Measurements from ENCODE around the gene KCTD10.
"Not testable (repeated sequence)": the region's sequence is repeated elsewhere in the genome, so short reads cannot be mapped to it uniquely, and the experiment has no call there.

The KCTD10 gene

DNA sequence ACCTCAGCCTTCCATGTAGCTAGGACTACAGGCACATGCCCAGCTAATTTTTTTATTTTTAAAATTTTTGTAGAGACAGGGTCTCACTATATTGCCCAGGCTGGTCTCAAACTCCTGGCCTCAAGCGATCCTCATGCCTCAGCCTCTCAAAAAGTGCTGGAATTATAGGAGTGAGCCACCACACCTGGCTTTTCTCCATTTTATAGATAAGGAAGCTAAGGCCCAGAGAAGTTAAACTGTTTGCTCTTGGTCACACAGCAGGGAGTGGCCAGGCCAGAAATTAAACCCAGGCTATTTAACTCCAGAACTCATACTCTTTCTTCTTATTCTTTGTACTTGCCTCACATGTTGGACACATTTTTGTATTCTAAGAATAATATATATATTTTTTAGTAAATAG lies 16.8 kb upstream of the KCTD10 start:
- DNase-seq: no peak

DNA sequence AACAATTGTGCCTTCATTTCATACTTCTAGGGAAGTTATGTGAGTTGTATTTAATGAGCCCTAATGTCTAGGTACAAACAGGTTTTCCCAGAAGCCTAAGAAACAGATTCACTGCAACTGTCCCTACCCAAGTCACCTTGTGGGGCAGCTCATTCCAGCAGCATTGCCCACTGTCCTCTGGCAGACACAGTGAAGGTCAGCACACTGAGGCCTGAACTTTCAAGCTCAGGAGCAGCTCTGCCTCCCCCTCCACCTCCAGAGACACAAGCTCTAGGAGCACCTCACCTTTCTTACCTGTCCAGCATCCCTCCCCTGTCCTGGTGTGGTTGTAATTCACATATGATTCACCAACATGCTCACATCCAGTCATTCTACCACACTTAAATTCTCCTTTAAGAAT lies 16.0 kb upstream of the KCTD10 start:
- no peak for DNase-seq

- no peak for DNase-seq
These were observed 15.3 kb upstream of the KCTD10 start for GRCh38 chr12:109492371-109492770.

DNA sequence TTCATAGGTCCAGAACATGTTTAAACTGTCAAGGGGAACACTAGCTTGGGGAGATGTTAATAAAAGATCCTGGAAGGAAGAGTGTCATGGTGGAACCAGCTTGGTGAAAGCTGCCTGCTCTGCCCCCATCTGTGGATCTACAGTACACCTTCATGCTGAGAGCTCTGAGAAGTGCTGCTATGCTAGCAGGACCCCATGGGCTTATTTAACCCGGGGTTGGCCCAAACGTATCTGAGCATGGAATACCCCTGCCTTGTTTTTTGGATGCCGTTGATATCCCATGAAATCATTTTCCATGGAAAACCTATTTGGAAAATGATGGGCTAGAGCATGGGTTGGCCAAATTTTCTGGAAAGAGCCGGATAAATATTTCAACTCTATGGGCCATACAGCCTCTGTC lies 14.6 kb upstream of the KCTD10 start:
- no peak for DNase-seq

GRCh38 chr12:109489955-109490565 lies 13.0 kb upstream of the KCTD10 start:
- no peak for DNase-seq

GRCh38 chr12:109489016-109489954 lies 12.2 kb upstream of the KCTD10 start:
- no peak for DNase-seq

DNA sequence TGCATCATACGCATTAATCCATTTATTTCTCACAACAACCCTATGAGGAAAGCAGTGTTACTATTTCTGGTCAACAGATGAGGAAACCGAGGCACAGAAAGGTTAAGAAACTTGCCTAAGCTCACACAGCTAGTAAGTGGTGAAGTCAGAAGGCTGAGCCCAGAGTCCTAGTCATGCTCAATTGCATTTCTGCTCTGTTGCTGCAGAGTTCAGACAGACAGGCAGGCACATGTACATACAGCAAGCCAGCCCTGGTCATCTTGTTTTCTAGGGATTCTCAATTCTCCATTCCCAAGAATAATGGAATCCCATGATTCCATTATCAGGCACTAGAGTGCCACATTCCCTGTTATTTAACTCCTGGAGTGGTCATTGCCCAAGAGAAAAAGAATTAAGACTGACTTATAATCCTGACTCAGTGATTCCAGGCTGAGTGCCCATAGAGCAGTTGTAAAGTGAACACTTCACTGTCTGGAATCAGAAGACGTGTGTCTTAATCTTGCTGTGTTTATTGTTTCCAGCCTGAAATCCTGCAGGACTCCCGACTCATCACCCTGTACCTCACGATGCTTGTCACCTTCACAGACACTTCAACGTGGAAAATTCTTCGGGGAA lies 11.1 kb upstream of the KCTD10 start:
- no peak for DNase-seq

DNA sequence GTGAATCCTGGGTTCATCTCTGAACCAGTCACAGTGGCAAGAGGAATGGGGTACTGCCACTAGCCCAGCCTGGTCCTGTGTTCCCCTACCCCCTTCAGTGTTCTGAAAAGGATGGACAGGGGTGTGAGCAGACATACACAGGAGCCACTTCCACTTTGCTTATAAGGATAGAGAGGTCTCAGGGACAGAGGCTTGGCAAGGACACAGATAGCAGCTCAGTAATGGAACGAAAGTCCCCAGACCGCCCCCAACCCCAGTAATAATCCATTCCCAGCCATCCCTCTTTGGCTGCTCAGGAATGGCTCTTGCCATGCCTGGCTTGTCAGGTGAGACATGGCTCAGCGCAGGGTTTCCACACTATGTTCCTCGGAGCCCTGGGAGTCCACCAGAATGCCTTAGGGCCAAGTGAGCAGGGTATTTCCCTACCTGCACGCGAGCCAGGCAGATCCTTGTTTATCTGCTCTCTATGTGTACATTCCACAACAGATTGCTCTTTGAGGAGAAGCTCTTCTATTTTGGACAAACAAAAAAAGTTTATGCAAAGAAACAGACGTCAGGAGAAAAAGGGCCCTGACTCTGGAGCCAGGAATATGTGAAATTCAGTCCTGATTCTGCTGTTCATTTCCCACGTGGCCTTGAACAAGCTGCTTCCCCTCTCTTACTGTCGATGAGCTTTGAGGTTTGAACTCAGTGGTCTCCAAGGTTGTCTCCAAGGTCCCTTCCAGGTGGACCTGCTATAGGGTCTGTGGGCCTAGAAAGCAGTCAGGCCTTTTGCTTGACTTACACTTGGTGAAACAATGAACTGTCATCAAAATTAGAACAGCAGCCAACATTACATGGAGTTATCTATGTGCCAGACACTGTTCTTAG lies 10.3 kb upstream of the KCTD10 start:
- DNase-seq: no peak

DNA sequence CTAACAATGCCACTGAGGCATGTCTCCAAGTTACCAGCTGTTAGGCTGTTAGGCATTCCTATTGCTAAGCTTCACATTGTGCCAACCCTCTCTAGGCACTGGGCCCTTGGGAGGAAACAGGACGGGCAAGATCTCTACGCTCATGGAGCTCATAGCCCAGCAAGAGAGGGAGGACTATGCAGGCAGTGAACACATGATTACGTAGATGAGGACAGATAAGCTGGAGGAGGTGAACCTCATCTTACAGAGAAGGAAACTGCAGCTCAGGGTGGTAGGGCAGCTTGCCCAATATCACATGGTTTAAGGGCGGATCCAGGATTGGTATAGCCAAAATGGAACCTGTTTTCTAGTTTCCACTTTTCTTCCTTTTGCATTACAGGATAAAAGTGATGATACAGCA lies 8.1 kb upstream of the KCTD10 start:
- no peak for DNase-seq

DNA sequence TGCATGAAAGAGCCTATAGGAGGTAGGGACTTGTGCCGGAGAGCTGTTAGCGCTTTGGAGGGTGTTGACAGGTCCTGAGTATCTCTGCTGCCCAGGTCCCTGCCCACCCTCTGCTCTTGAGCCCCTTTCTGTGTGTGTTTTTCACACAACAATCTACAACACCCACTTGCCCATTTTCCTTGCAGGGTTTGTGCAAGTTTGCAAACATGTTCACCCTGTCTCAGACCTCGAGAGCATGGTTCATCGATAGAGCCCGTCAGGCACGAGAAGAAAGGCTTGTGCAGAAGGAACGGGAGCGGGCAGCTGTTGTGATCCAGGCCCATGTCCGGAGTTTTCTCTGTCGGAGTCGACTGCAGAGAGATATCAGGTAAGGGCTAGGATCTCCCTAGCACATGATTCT lies 6.2 kb upstream of the KCTD10 start:
- DNase-seq: no peak

DNA sequence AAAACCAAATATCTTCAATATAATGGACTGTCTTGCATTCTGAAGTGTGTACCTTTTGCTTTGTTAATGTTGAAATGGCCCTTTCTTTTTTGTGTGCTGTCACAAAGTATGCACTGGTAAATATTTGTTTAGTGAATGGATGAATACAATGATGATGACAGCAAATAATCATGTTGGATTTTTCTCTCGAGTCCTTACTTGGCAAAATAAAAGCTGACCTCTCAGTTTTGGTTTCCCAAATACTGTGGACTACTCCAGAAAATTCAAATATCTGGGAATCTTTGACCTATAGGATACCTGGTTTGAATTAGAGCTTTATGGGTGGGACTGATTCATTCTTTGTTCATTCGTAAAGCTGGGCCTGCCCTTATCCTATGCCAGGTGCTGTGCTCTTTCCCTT lies 5.8 kb upstream of the KCTD10 start:
- DNase-seq: no peak

- no peak for DNase-seq
These were observed 5.4 kb upstream of the KCTD10 start for GRCh38 chr12:109482491-109482890.

- DNase-seq: no peak
These were observed 4.8 kb upstream of the KCTD10 start for GRCh38 chr12:109481863-109482262.

GRCh38 chr12:109480356-109480755 lies 3.3 kb upstream of the KCTD10 start:
- no peak for DNase-seq

DNA sequence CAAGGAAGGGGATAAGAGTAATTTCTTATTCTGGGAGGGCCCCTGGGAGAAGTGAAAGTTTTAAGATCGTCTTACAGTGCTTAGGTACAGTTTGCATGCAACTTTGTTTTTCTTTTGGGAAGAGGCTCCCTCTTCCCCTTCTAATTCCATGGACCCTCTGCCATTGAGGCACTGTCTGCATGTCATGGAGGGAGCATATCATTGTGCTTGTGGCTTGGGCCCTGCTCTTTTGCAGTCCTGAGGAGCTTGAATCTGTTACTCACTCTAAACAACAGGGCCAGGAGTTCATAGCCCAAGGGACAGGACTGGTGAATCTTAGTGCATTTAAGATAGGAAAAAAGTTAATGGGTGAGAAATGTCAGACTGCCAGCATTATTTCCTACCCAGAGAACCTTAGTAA lies 2.7 kb upstream of the KCTD10 start:
- no peak for DNase-seq

DNA sequence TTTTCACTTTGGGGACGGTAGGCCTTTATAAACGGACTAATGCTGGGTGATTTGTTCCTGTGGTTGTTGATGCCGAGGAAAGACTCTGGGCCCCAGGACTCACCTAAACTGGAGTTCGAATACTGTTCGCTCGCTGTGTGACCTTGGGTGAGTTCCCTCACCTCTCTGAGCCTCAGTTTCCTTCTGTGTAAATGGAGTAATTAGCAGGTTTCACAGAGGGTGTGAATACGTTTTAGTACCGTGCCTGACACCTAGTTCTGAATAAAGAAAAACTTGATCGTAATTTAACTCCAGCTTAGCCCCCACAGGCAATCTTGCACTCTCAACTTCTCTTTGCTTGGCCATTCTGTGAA lies 839 bp upstream of the KCTD10 start:
- no peak for DNase-seq

DNA sequence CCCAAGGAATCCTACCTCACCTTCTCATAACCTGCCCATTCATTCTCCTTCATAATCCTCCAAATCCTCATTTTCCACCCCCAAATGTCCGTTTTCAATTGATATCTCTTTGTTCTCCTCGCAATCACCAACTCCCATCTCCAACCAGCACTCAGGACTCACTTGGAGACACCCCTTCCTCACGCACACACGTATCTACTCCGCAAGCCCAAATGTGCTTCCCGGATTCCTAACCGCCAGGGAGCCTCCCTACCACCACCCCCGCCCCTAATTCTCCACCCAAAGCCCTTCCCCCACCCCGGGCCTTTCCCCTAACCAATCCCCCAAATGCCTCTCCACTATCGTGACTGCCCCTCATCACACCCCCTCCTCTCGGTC lies 304 bp downstream of the KCTD10 start:
- no peak for DNase-seq

- no peak for DNase-seq
These were observed 900 bp downstream of the KCTD10 start for GRCh38 chr12:109475993-109476806.

GRCh38 chr12:109475121-109475520 lies 2.0 kb downstream of the KCTD10 start:
- no peak for DNase-seq

- DNase-seq: not testable (repeated sequence)
These were observed 3.4 kb downstream of the KCTD10 start for GRCh38 chr12:109473526-109474270.

GRCh38 chr12:109473006-109473405 lies 4.1 kb downstream of the KCTD10 start:
- no peak for DNase-seq

- no peak for DNase-seq
These were observed 7.6 kb downstream of the KCTD10 start for GRCh38 chr12:109469517-109469916.
